HCT116 (cell line): ENCODE results near the gene TKTL1. TPM values are rescaled to one million over a fixed set of nuclear protein-coding genes. Genes with fewer than 3 reads are reported as not detected.

Experiments
- ATAC-seq: fragments of 200-7000 bp; cut with Tn5 transposase; 2 replicates; pipeline ENCODE4 v1.9.1; 2020; ENCODE audit warnings: mild to moderate bottlenecking, moderate library complexity
- Bru-seq: library from RNA; stranded (reverse); fragments of 400-500 nt; gene quantifications from one replicate; lab custom pipeline; 2021; lab: Mats Ljungman, UMichigan
- BruChase-seq, 2 experiments: library from RNA; stranded (reverse); fragments of 400-500 nt; gene quantifications; one replicate each; lab custom pipeline; 2021; lab: Mats Ljungman, UMichigan
- BruUV-seq: library from RNA; stranded (reverse); fragments of 400-500 nt; replicated peaks from 2 replicates; lab custom pipeline; 2021; lab: Mats Ljungman, UMichigan
- CTCF ChIA-PET: fragments of 300-600 bp; sonication (Branson Sonifier 250); formaldehyde crosslinking; loops from one replicate; lab custom pipeline; 2021; ENCODE audit warnings: antibody characterized with exemption; lab: Charles Lee
- POLR2A ChIA-PET: fragments of 300-600, 350-600 bp; sonication (Branson Sonifier 250); formaldehyde crosslinking; loops from one replicate; lab custom pipeline; 2021; ENCODE audit warnings: antibody characterized with exemption; lab: Charles Lee
- RAD21 ChIA-PET, 2 experiments: fragments of 300-600 bp; sonication (Branson Sonifier 250); formaldehyde crosslinking; loops; one replicate each; lab custom pipeline; 2023; ENCODE audit warnings: low total read pairs in 2 of 2; ENCODE audit not compliant: uncharacterized antibody in 2 of 2, unreplicated experiment in 2 of 2, low non-redundant PET in 1 of 2; lab: Charles Lee
- DNase-seq: peaks from one replicate; pipeline ENCODE4 v3.0.0-alpha.2; 2010; ENCODE audit warnings: low read depth, low spot score
- H2AFZ ChIP-seq: fragments of 200-600 bp; shearing (Covaris generic), sonication (generic); 2 replicates; pipeline ENCODE4 v1.6.1; 2017; ENCODE audit warnings: low read depth, mixed run types, mixed read lengths, antibody characterized with exemption, low read length; ENCODE audit not compliant: poor library complexity, severe bottlenecking
- H3K27ac ChIP-seq: 2 replicates; pipeline ENCODE4 v1.5.1; 2012; ENCODE audit warnings: low read depth, low read length
- H3K27me3 ChIP-seq: fragments of 200-600 bp; sonication (generic); 2 replicates; pipeline ENCODE4 v1.6.1; 2016; ENCODE audit warnings: mixed run types, low read length, mixed read lengths; ENCODE audit not compliant: insufficient read depth
- H3K36me3 ChIP-seq, 2 experiments: fragments of 200-500 bp in 1 of 2; fragments of 200-600 bp in 1 of 2; sonication (Bioruptor generic) in 1 of 2; sonication (generic) in 1 of 2; 2 replicates each; pipeline versions ENCODE4 v1.5.1 to v1.6.1; 2014 to 2016; ENCODE audit warnings: low read length in 2 of 2, inconsistent platforms in 1 of 2, mixed read lengths in 1 of 2, mixed run types in 1 of 2; ENCODE audit not compliant: insufficient read depth in 2 of 2, control insufficient read depth in 1 of 2
- H3K4me1 ChIP-seq, 2 experiments: fragments of 200-600 bp in 1 of 2; sonication (generic) in 1 of 2; 2 replicates each; pipeline versions ENCODE4 v1.5.1 to v1.6.1; 2012 to 2017; ENCODE audit warnings: low read length in 2 of 2, inconsistent platforms in 1 of 2, mild to moderate bottlenecking in 1 of 2, mixed read lengths in 1 of 2, mixed run types in 1 of 2, moderate library complexity in 1 of 2; ENCODE audit not compliant: insufficient read depth in 2 of 2, control insufficient read depth in 1 of 2
- H3K4me2 ChIP-seq: fragments of 200-600 bp; sonication (generic); 2 replicates; pipeline ENCODE4 v1.6.1; 2017; ENCODE audit warnings: mixed run types, low read length, mixed read lengths
- H3K4me3 ChIP-seq, 2 experiments: fragments of 200-600 bp in 1 of 2; sonication (generic) in 1 of 2; replicated peaks in 1 of 2; 2 replicates each; pipeline ENCODE4 v1.5.1; 2011 to 2016; ENCODE audit warnings: low read length in 2 of 2, control low read depth in 1 of 2, low read depth in 1 of 2, mild to moderate bottlenecking in 1 of 2, mixed read lengths in 1 of 2, mixed run types in 1 of 2
- H3K79me2 ChIP-seq: fragments of 200-600 bp; sonication (generic); 2 replicates; pipeline ENCODE4 v1.6.1; 2017; ENCODE audit warnings: mild to moderate bottlenecking, mixed run types, low read length, moderate library complexity, mixed read lengths; ENCODE audit not compliant: insufficient read depth
- H3K9ac ChIP-seq: fragments of 200-600 bp; sonication (generic); 2 replicates; pipeline ENCODE4 v1.6.1; 2016; ENCODE audit warnings: low read length, mixed read lengths
- H3K9me2 ChIP-seq: fragments of 200-600 bp; sonication (generic), shearing (Covaris generic); 2 replicates; pipeline ENCODE4 v1.6.1; 2017; ENCODE audit warnings: mixed run types, mild to moderate bottlenecking, moderate library complexity; ENCODE audit not compliant: insufficient read depth
- H3K9me3 ChIP-seq, 2 experiments: fragments of 200-500 bp in 1 of 2; fragments of 200-600 bp in 1 of 2; sonication (Bioruptor generic) in 1 of 2; sonication (generic) in 1 of 2; 2 replicates each; pipeline ENCODE4 v1.6.1; 2014 to 2017; ENCODE audit warnings: low read length in 2 of 2, mixed read lengths in 2 of 2, inconsistent platforms in 1 of 2, low read depth in 1 of 2, mild to moderate bottlenecking in 1 of 2, mixed run types in 1 of 2, moderate library complexity in 1 of 2; ENCODE audit not compliant: control insufficient read depth in 1 of 2, insufficient read depth in 1 of 2
- H4K20me1 ChIP-seq: fragments of 200-600 bp; sonication (generic), shearing (Covaris generic); 2 replicates; pipeline ENCODE4 v1.6.1; 2017; ENCODE audit warnings: mixed run types, mild to moderate bottlenecking, moderate library complexity; ENCODE audit not compliant: insufficient read depth
- CEBPB ChIP-seq: IDR thresholded peaks from 2 replicates; pipeline ENCODE4 v1.6.1; 2012; ENCODE audit warnings: low read depth
- EGR1 ChIP-seq: IDR thresholded peaks from 2 replicates; pipeline ENCODE4 v1.6.1; 2012; ENCODE audit warnings: low read depth
- EZH2phosphoT487 ChIP-seq: fragments of 200-600 bp; IDR thresholded peaks from 2 replicates; pipeline ENCODE4 v1.6.1; 2018; ENCODE audit warnings: antibody characterized with exemption, borderline replicate concordance
- JUND ChIP-seq: IDR thresholded peaks from 2 replicates; pipeline ENCODE4 v1.6.1; 2012
- POLR2A ChIP-seq: IDR thresholded peaks from 2 replicates; pipeline ENCODE4 v1.7.0; 2011; ENCODE audit warnings: borderline replicate concordance; ENCODE audit not compliant: insufficient read depth, insufficient read length; ENCODE audit errors: extremely low read depth
- RAD21 ChIP-seq: IDR thresholded peaks from 2 replicates; pipeline ENCODE4 v1.6.1; 2012; ENCODE audit warnings: low read depth, mild to moderate bottlenecking
- SIN3A ChIP-seq: IDR thresholded peaks from 2 replicates; pipeline ENCODE4 v1.6.1; 2012; ENCODE audit warnings: low read depth
- SP1 ChIP-seq: IDR thresholded peaks from 2 replicates; pipeline ENCODE4 v1.6.1; 2012; ENCODE audit warnings: low read depth
- SRF ChIP-seq: IDR thresholded peaks from 2 replicates; pipeline ENCODE4 v1.6.1; 2012; ENCODE audit warnings: low read depth
- ZFX ChIP-seq: fragments of 450-650 bp; IDR thresholded peaks from 2 replicates; pipeline ENCODE4 v1.6.1; 2017
- ZNF274 ChIP-seq: fragments of 200-500 bp; sonication (Bioruptor generic); IDR thresholded peaks from 2 replicates; pipeline ENCODE4 v1.6.1; 2014; ENCODE audit warnings: mild to moderate bottlenecking, low read depth, low read length, inconsistent platforms
- intact Hi-C: fragments of 100-400 bp; cut with micrococcal nuclease; formaldehyde crosslinking; loops from 2 replicates; pipeline ENCODE4 v1.10.0; 2022
- long read RNA-seq: library from polyadenylated mRNA; unstranded; transcript quantifications from one replicate; pipeline ENCODE4 v2.0.0, GENCODE V29; 2021; ENCODE audit not compliant: unreplicated experiment
- polyA plus RNA-seq: library from polyadenylated mRNA; unstranded; fragments of >200 nt; gene quantifications from 2 replicates; pipeline ENCODE4 v1.2.1, GENCODE V29; 2012; ENCODE audit warnings: missing spikeins
- total RNA-seq: library from RNA; stranded (reverse); gene quantifications from one replicate; pipeline ENCODE4 v1.2.1, GENCODE V29; 2021; ENCODE audit not compliant: unreplicated experiment
- TF ChIP-seq, protein P1 (sequence below): IDR thresholded peaks from 2 replicates; pipeline ENCODE4 v1.6.1; 2012
- TF ChIP-seq, protein P2 (sequence below), 3 experiments: fragments of 200-600 bp in 1 of 3; sonication (generic) in 1 of 3; IDR thresholded peaks in 2 of 3; conservative IDR thresholded peaks in 1 of 3; 2 replicates each; pipeline ENCODE4 v1.5.1; 2012 to 2017; ENCODE audit warnings: low read depth in 2 of 3, low read length in 2 of 3, antibody characterized with exemption in 1 of 3, borderline replicate concordance in 1 of 3, control low read depth in 1 of 3, mild to moderate bottlenecking in 1 of 3, mixed read lengths in 1 of 3, mixed run types in 1 of 3, moderate library complexity in 1 of 3; ENCODE audit not compliant: insufficient read depth in 1 of 3
- TF ChIP-seq, protein P3 (sequence below): IDR thresholded peaks from 2 replicates; pipeline ENCODE4 v1.6.1; 2011; ENCODE audit warnings: mild to moderate bottlenecking, low read length, moderate library complexity; ENCODE audit not compliant: insufficient replicate concordance; ENCODE audit errors: extremely low read depth
- TF ChIP-seq, protein P4 (sequence below): IDR thresholded peaks from 2 replicates; pipeline ENCODE4 v1.6.1; 2012; ENCODE audit warnings: low read depth

The TKTL1 gene, protein sequence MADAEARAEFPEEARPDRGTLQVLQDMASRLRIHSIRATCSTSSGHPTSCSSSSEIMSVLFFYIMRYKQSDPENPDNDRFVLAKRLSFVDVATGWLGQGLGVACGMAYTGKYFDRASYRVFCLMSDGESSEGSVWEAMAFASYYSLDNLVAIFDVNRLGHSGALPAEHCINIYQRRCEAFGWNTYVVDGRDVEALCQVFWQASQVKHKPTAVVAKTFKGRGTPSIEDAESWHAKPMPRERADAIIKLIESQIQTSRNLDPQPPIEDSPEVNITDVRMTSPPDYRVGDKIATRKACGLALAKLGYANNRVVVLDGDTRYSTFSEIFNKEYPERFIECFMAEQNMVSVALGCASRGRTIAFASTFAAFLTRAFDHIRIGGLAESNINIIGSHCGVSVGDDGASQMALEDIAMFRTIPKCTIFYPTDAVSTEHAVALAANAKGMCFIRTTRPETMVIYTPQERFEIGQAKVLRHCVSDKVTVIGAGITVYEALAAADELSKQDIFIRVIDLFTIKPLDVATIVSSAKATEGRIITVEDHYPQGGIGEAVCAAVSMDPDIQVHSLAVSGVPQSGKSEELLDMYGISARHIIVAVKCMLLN
- 0.34 TPM for total RNA-seq
- 0.09 and 0.18 TPM in 2 replicates for polyA plus RNA-seq
- percentile 9 among the genes with signal in this experiment for Bru-seq, nascent RNA
- BruChase-seq, experiment 1, labeled RNA remaining after a 6-hour chase = percentile 13 among the genes with signal in this experiment
- BruChase-seq, experiment 2, labeled RNA remaining after a 2-hour chase = percentile 8 among the genes with signal in this experiment
- long read RNA-seq = 0 reads

DNA sequence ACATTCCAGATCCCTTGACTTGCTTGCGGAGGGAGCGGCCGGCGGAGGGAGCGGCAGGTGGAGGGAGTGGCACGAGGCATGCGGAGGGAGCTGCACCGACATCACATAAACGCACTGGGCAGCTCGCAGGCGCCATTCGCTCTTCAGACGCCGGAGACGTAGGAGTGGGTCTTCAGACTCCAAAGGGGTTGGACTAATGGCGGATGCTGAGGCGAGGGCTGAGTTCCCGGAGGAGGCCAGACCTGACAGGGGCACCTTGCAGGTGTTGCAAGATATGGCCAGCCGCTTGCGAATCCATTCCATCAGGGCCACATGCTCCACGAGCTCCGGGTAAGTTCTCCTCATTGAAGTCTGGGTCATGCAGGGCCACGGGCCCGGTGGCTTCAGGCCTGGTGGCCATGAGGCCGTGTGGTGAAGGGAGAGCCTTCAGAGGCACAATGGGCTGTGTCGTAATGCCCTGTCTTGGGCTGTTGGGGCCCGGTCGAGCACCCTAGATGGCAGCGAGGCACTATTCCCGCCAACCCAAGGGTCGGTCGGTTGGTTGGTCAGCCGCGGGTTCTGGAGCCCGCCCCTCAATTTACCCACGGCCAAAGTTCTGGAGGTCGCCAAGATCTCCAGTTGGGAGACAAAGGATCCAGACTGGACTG is at the start of gene TKTL1:
TSS of gene TKTL1 (plus strand) at position 132 of the 647 bp plus-strand sequence. CDS start at position 197, 65 bp downstream.
- CTCF ChIA-PET = no interaction called here
- RAD21 ChIA-PET = no interaction called here
- DNase-seq = no peak
- no peak within 1 kb of the TSS for H3K4me2 ChIP-seq
- TF ChIP-seq ZNF274 (no peak), POLR2A (no peak), JUND (no peak), SP1 (no peak), RAD21 (no peak), EGR1 (no peak), SIN3A (no peak), EZH2phosphoT487 (no peak), SRF (no peak), CEBPB (no peak), ZFX (no peak)
- TF ChIP-seq, protein P1, sequence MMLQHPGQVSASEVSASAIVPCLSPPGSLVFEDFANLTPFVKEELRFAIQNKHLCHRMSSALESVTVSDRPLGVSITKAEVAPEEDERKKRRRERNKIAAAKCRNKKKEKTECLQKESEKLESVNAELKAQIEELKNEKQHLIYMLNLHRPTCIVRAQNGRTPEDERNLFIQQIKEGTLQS = no peak
- TF ChIP-seq, protein P2, sequence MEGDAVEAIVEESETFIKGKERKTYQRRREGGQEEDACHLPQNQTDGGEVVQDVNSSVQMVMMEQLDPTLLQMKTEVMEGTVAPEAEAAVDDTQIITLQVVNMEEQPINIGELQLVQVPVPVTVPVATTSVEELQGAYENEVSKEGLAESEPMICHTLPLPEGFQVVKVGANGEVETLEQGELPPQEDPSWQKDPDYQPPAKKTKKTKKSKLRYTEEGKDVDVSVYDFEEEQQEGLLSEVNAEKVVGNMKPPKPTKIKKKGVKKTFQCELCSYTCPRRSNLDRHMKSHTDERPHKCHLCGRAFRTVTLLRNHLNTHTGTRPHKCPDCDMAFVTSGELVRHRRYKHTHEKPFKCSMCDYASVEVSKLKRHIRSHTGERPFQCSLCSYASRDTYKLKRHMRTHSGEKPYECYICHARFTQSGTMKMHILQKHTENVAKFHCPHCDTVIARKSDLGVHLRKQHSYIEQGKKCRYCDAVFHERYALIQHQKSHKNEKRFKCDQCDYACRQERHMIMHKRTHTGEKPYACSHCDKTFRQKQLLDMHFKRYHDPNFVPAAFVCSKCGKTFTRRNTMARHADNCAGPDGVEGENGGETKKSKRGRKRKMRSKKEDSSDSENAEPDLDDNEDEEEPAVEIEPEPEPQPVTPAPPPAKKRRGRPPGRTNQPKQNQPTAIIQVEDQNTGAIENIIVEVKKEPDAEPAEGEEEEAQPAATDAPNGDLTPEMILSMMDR (IDR thresholded peaks at IDR 0.05 in 2 of 3, conservative IDR thresholded peaks at IDR 0.05 in 1 of 3; ENCODE audit: borderline replicate concordance in 1 of 3, insufficient read depth in 1 of 3, low read depth in 2 of 3, low read length in 2 of 3) = no peak
- TF ChIP-seq, protein P3, sequence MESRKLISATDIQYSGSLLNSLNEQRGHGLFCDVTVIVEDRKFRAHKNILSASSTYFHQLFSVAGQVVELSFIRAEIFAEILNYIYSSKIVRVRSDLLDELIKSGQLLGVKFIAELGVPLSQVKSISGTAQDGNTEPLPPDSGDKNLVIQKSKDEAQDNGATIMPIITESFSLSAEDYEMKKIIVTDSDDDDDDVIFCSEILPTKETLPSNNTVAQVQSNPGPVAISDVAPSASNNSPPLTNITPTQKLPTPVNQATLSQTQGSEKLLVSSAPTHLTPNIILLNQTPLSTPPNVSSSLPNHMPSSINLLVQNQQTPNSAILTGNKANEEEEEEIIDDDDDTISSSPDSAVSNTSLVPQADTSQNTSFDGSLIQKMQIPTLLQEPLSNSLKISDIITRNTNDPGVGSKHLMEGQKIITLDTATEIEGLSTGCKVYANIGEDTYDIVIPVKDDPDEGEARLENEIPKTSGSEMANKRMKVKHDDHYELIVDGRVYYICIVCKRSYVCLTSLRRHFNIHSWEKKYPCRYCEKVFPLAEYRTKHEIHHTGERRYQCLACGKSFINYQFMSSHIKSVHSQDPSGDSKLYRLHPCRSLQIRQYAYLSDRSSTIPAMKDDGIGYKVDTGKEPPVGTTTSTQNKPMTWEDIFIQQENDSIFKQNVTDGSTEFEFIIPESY = no peak
- TF ChIP-seq, protein P4, sequence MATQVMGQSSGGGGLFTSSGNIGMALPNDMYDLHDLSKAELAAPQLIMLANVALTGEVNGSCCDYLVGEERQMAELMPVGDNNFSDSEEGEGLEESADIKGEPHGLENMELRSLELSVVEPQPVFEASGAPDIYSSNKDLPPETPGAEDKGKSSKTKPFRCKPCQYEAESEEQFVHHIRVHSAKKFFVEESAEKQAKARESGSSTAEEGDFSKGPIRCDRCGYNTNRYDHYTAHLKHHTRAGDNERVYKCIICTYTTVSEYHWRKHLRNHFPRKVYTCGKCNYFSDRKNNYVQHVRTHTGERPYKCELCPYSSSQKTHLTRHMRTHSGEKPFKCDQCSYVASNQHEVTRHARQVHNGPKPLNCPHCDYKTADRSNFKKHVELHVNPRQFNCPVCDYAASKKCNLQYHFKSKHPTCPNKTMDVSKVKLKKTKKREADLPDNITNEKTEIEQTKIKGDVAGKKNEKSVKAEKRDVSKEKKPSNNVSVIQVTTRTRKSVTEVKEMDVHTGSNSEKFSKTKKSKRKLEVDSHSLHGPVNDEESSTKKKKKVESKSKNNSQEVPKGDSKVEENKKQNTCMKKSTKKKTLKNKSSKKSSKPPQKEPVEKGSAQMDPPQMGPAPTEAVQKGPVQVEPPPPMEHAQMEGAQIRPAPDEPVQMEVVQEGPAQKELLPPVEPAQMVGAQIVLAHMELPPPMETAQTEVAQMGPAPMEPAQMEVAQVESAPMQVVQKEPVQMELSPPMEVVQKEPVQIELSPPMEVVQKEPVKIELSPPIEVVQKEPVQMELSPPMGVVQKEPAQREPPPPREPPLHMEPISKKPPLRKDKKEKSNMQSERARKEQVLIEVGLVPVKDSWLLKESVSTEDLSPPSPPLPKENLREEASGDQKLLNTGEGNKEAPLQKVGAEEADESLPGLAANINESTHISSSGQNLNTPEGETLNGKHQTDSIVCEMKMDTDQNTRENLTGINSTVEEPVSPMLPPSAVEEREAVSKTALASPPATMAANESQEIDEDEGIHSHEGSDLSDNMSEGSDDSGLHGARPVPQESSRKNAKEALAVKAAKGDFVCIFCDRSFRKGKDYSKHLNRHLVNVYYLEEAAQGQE = no peak
- TF ChIP-seq, all 23 proteins: peak for 0
- Histone ChIP-seq H3K9me2 (no peaks in the 10 kb centered on the region), H3K27ac (no peak within 1 kb of the TSS), H3K27me3 (no peaks in the 10 kb centered on the region), H3K4me1 (no peaks in the 10 kb centered on the region), H3K9ac (no peak within 1 kb of the TSS), H3K36me3 (no peaks in the 10 kb centered on the region), H2AFZ (no peak within 1 kb of the TSS), H3K9me3 (no peaks in the 10 kb centered on the region), H3K4me3 (no peak within 1 kb of the TSS), H4K20me1 (no peaks in the 10 kb centered on the region), H3K79me2 (no peaks in the 10 kb centered on the region)
- POLR2A ChIA-PET = no interaction called here
- ATAC-seq = no peak
- intact Hi-C loops = no loop called here
- no TSS peak for BruUV-seq
